HG03520 (cell line): ENCODE data around the gene TFCP2L1.
"Not testable (repeated sequence)": the region's sequence is repeated elsewhere in the genome, so short reads cannot be mapped to it uniquely, and the experiment has no call there.

Source experiments
- ATAC-seq: cut with Tn5 transposase; IDR thresholded peaks from one replicate; pipeline ENCODE4 v1.9.1; 2021; ENCODE audit warnings: mild to moderate bottlenecking, moderate library complexity; ENCODE audit not compliant: unreplicated experiment

Gene TFCP2L1

GRCh38 chr2:121227381-121228144 is 57.4 kb downstream of the TFCP2L1 start:
- not testable (repeated sequence) for ATAC-seq

GRCh38 chr2:121225681-121226080 is 59.3 kb downstream of the TFCP2L1 start:
- ATAC-seq = not testable (repeated sequence)

DNA sequence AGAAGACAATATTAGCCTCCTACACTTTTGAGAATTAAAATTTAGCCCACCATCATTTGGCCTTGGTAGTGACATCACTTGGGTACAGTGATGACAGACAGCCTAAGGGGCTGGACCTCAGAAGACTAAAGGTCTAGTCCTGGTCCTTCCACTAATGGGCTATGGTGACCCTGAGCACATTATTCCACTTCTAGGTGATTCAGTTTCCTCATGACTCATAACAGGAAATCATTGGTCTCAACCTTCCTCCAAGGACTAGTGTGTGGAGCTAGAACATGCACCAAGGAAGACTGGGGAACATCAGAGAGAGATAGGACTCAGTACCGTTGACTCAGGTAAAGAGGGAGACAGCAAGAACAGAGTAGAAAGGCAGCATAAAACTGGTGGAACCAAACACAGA is 64.0 kb downstream of the TFCP2L1 start:
- ATAC-seq = no peak

DNA sequence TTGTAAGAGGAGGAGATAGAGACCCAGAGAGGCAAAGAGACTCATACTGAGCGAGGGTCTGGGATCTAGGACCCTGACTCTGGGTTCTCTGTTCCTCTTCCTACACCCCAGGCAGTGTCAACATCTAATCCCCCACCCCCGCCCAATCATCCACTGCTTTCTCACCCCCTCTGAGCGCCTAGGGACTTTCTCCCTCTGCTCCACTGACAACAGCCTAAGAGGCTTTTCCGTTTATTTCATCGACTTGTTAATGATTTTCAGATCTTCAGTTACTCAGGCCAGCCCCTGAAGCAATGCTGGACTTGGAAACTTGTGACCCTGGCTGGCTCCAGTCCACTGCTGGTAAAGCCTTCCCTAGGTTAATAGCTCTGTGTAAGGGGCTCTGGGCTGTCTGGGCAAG is 65.1 kb downstream of the TFCP2L1 start:
- ATAC-seq = no peak

DNA sequence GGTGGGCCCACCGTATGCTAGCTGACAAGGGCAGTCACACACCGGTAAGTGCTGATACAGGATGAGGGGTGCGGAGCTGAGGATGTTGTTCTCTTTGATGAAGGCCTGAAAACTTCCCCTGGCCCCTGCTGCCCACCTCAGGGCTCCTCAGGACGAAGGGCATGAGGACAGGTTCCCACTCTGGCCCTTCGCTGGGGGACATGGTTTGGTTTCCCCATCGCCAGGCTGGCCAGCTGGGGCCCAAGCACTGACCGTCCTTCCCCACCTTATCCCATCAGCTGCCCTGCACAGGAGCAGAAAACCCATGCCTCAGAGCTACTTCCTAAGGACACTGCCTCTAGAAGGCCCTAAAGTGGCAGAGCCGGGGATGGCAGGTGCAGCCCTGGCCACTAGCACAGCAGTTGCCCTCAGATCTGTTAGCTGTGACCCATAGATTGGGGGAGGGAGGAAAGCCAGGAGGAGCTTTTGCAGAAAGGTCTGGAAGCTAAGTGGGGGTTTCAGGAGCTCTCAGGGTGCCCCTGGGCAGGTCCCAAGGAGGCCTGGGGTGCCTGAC is 66.5 kb downstream of the TFCP2L1 start:
- no peak for ATAC-seq

- ATAC-seq = no peak
Observed at GRCh38 chr2:121217627-121218026, 67.4 kb downstream of the TFCP2L1 start.

DNA sequence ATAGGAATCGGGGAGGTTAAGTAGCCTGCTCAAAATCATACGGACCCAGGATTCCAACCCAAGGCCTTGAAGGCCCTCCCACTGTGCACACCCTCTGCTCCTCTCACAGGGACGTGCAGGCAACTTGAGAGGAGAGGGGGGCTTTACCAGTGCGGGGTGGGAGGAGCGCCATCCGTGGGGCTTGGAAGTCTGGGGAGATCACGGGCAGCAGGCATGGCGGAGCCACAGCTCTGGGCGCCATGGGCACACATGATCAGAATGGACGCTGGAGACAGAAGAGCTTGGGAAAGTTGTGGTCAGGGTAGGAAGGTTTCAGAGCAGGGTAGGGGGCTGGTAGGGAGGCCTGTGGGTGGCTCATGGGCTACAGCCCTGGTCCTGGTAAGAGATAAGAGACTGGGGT is 70.7 kb downstream of the TFCP2L1 start:
- ATAC-seq = no peak

GRCh38 chr2:121213386-121213785 is 71.6 kb downstream of the TFCP2L1 start:
- ATAC-seq = no peak

DNA sequence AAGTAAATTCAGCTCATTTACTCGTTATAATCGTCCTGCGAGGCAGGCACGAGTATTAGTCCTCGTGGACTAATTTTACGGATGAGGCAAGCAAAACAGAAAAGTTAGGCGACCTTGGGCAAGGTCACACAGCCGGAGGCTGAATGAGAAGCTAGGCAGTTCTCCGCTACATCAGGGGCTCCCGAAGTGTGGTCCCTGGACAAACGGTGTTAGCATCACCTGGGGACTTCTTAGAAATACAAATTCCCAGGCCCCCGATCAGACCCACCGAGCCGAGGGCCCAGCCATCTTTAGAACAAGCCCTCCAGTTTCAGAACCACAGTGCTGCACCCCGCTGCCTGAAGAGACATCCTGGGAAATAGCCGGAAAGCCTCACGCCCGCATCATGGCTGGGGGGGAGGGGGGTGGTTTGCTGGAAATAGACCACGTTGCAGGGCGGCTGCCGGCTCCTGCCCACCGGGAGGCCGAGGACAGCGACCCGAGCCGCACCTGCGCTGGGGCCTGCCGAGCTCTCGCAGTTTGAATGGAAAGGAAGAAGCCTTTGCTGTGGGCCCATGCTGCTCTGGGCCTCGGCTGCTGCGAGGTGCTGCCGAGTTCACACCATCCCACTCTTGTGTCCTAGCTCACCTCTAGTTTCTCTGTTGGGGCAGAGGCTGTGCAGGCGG is 72.2 kb downstream of the TFCP2L1 start:
- no peak for ATAC-seq

DNA sequence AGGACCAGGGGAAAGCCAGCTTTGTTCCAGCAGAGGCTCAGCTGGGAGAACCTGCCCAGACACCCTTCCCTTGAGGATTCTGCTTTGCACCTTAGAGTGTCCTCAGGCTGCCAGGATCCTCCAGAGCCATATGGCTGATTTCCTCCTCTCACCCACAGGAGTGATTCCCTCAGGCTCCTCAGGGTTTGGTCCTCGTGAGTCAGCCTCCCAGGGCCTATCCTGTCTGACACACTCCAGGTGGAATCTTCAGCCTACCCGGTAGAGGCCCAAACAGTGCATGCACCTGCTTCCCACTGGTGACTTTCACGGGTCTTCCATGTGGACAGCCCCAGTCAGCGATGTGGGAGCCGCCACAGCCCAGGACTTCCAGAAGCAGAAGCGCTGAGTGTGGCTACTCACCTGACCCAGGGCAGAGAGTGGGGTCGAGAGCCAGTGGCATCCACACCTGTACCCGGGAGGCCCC is 73.3 kb downstream of the TFCP2L1 start:
- ATAC-seq = no peak

DNA sequence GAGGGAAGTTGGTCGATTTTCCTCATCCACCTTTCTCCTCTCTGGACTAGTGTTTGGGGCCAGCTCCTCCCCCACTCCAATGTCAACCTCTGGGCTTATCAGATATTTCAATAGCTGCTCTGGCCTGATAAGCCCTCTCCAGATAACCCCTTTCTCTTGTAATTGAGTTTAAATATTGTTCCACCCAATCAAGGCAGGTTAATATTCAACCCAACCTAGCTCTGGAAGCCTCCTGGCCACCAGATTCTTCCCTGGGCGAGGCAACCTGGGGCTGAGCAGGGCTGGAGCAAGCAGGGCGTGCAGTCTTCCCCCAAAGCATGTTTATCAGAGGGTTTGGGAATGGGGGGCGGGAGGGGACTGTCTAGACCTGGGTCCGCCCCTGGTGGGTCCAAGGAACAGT is 73.8 kb downstream of the TFCP2L1 start:
- ATAC-seq = no peak

GRCh38 chr2:121210691-121211090 is 74.3 kb downstream of the TFCP2L1 start:
- no peak for ATAC-seq

GRCh38 chr2:121209014-121209610 is 75.9 kb downstream of the TFCP2L1 start:
- ATAC-seq = no peak

GRCh38 chr2:121207494-121207893 is 77.5 kb downstream of the TFCP2L1 start:
- ATAC-seq = no peak

- no peak for ATAC-seq
Observed at GRCh38 chr2:121205321-121205942, 79.6 kb downstream of the TFCP2L1 start.

DNA sequence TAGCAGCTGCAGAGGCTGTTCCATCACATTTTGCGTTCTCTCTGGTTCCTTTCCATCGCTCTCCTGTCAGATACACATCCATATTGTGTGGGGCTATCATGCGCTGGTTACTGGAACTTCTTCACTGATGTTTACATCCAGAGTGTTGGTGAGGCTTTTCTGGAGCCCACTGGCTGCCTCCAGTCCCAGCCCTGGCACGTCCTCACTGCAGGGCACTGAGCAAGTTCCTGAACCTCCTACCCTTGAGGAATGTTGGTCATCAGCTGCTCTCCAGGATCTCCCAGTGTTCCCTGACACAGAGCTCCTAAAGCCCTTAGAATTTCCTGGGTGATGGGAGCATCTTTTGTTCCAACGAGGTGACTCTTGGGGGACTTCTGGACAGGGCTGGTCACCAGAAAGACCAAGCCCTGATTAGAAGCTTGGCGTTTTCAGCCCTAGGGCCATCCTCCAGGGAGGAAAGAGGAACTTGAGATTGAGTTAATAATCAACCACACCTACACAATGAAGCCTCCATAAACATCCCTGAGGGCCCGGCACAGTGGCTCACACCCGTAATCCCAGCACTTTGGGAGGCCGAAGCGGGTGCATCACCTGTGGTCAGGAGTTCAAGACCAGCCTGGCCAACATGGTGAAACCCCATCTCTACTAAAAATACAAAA is 81.3 kb downstream of the TFCP2L1 start:
- ATAC-seq = no peak

DNA sequence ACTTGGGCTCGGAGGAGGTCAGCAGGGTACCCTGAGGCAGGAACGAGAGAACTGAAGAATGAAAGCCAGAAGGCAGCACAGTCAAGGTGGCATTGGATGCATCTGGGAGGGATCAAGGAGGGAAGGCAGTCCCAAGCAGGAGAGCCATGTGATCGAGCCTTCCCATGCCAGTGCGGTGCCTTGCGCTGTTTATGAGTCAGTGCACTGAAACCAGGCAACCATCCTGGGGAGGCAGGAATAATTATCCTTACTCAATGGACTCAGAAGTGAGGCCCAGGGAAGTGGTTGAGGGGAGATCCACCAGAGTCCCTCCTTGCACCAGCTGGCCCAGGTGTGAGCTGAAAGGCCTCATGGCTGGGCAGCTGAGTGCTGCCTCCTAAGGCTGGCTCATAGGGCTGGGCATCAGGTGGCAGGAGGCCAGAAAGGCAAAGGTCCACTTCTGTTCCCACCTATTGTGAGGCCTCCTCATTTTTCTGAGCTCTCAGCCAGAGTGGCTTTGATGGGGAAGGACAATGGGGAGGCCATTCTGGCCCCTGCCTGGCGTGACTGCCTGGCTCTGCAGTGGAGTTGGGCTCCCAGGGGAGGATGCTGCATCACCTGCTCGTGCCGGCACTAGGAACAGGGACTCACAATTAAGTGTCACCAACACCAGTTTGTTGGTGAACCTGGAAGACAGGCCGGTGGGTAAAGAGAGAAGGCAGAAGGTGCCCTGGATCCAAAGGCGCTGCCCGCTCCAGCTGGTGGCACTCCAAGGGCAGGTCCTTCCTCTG is 82.3 kb downstream of the TFCP2L1 start:
- no peak for ATAC-seq

DNA sequence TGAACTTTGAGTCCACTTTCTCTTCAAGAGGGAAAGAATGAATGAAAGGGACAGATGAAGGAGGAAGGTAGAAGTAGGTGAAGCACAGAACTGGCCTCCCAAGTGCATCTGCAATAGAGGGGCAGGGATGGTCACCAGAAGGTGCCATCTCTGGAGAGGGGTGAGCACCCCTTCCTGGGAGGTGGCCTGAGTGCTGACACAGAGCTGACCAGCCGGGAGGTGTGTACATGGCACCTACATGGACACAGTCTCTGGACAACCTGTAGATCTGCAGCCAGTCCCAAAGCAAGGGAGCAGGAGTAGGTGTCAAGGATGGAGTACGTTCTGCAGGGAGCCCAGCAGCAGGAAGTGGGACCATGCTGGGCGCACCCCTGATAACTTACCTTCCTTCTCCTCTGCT is 83.2 kb downstream of the TFCP2L1 start:
- no peak for ATAC-seq

- ATAC-seq = no peak
Observed at GRCh38 chr2:121200419-121201315, 84.3 kb downstream of the TFCP2L1 start.
